Osteocyte (in vitro differentiated cells): Measurements from ENCODE around the gene AP3B1. TPM values are rescaled to one million over a fixed set of nuclear protein-coding genes. Genes with fewer than 3 reads are reported as not detected.

ENCODE experiments used
- DNase-seq: peaks from one replicate; pipeline ENCODE4 v3.0.0; 2021; ENCODE audit warnings: mixed read lengths; ENCODE audit not compliant: unreplicated experiment; ENCODE audit errors: extremely low spot score
- H3K27ac Mint-ChIP-seq: one replicate; pipeline ENCODE4 v1.8.0; 2021; ENCODE audit warnings: mild to moderate bottlenecking, mixed read lengths; ENCODE audit not compliant: unreplicated experiment
- H3K27me3 Mint-ChIP-seq: one replicate; pipeline ENCODE4 v1.8.0; 2021; ENCODE audit warnings: mixed read lengths; ENCODE audit not compliant: unreplicated experiment
- H3K36me3 Mint-ChIP-seq: one replicate; pipeline ENCODE4 v1.8.0; 2021; ENCODE audit warnings: mixed read lengths; ENCODE audit not compliant: unreplicated experiment
- H3K4me1 Mint-ChIP-seq: one replicate; pipeline ENCODE4 v1.8.0; 2021; ENCODE audit warnings: mixed read lengths; ENCODE audit not compliant: unreplicated experiment
- H3K4me3 Mint-ChIP-seq: one replicate; pipeline ENCODE4 v1.8.0; 2021; ENCODE audit warnings: mild to moderate bottlenecking, moderate library complexity, mixed read lengths; ENCODE audit not compliant: unreplicated experiment
- H3K9me3 Mint-ChIP-seq: one replicate; pipeline ENCODE4 v1.8.0; 2021; ENCODE audit warnings: mixed read lengths; ENCODE audit not compliant: unreplicated experiment
- CTCF ChIP-seq: fragments of 200-600 bp; sonication (generic); IDR thresholded peaks from 2 replicates; pipeline ENCODE4 v1.5.0; 2021; ENCODE audit warnings: antibody characterized with exemption, mild to moderate bottlenecking, moderate library complexity
- total RNA-seq: library from RNA; stranded (reverse); gene quantifications from 2 replicates; pipeline ENCODE4 v1.2.1, GENCODE V29; 2021

Gene AP3B1
- total RNA-seq, 1 donor from 2014 or later: 57.0 TPM

- Mint-ChIP-seq H3K4me1 (peaks cover 18% of the 10 kb centered on the region), H3K27ac (no peak overlapping the region), H3K9me3 (no peaks in the 10 kb centered on the region), H3K36me3 (peaks cover 3% of the 10 kb centered on the region), H3K4me3 (no peak overlapping the region), H3K27me3 (peaks cover 18% of the 10 kb centered on the region)
- no peak for DNase-seq
- TF ChIP-seq CTCF: no peak
Observed at GRCh38 chr5:77984587-77984986, 309.9 kb downstream of the AP3B1 start.

GRCh38 chr5:77983482-77984199 is 310.9 kb downstream of the AP3B1 start:
- Mint-ChIP-seq H3K9me3 (no peaks in the 10 kb centered on the region), H3K4me3 (no peak overlapping the region), H3K36me3 (peaks cover 3% of the 10 kb centered on the region), H3K27me3 (peaks cover 20% of the 10 kb centered on the region), H3K27ac (peak overlapping the region; percentile 3), H3K4me1 (peaks cover 18% of the 10 kb centered on the region)
- no peak for TF ChIP-seq CTCF
- DNase-seq: no peak

- TF ChIP-seq CTCF: no peak
- no peak for DNase-seq
- H3K27me3 Mint-ChIP-seq: peaks cover 20% of the 10 kb centered on the region
- H3K27ac Mint-ChIP-seq: no peak overlapping the region
- H3K9me3 Mint-ChIP-seq: no peaks in the 10 kb centered on the region
- no peaks in the 10 kb centered on the region for H3K36me3 Mint-ChIP-seq
- H3K4me3 Mint-ChIP-seq: no peak overlapping the region
- peaks cover 18% of the 10 kb centered on the region for H3K4me1 Mint-ChIP-seq
Observed at GRCh38 chr5:77981820-77982219, 312.7 kb downstream of the AP3B1 start.

- Mint-ChIP-seq H3K27me3 (peaks cover 35% of the 10 kb centered on the region), H3K36me3 (no peaks in the 10 kb centered on the region), H3K4me3 (no peak overlapping the region), H3K9me3 (no peaks in the 10 kb centered on the region), H3K27ac (no peak overlapping the region), H3K4me1 (peaks cover 5% of the 10 kb centered on the region)
- TF ChIP-seq CTCF: no peak
- no peak for DNase-seq
Observed at GRCh38 chr5:77974576-77974975, 319.9 kb downstream of the AP3B1 start.

- Mint-ChIP-seq H3K27me3 (peaks cover 37% of the 10 kb centered on the region), H3K9me3 (no peaks in the 10 kb centered on the region), H3K27ac (no peak overlapping the region), H3K4me3 (no peak overlapping the region), H3K36me3 (no peaks in the 10 kb centered on the region), H3K4me1 (peaks cover 5% of the 10 kb centered on the region)
- DNase-seq: no peak
- TF ChIP-seq CTCF: no peak
Observed at GRCh38 chr5:77973253-77973609, 321.3 kb downstream of the AP3B1 start.
